ENCODE data around the gene CEP83. TPM values are rescaled to one million over a fixed set of nuclear protein-coding genes. Genes with fewer than 3 reads are reported as not detected.
"Not testable (repeated sequence)": the region's sequence is repeated elsewhere in the genome, so short reads cannot be mapped to it uniquely, and the experiment has no call there.

CEP83 gene
- total and polyA plus RNA-seq, 2 donors (not counting 1 experiment from before 2014, with no cell fraction given) = 7.8 to 13.5 TPM

- no peak overlapping the region for H3K27ac ChIP-seq (ENCODE audit: insufficient read depth, low read length)
- TF ChIP-seq CTCF (conservative IDR thresholded peaks at IDR 0.05 in 1 of 2, IDR thresholded peaks at IDR 0.05 in 1 of 2; ENCODE audit: low read depth in 1 of 2, low read length in 2 of 2) (no peak), EZH2 (IDR thresholded peaks at IDR 0.05; ENCODE audit: low read length, missing control alignments) (no peak)
- H3K4me3 ChIP-seq (replicated peaks in 1 of 4; ENCODE audit: control extremely low read depth in 1 of 4, insufficient read depth in 1 of 4, low read depth in 3 of 4, low read length in 4 of 4) = no peak overlapping the region
- no peak for DNase-seq (ENCODE audit: low read depth in 2 of 2)
- no peak overlapping the region for H3K9ac ChIP-seq (ENCODE audit: insufficient read depth, low read length)
- no peak overlapping the region for H3K4me2 ChIP-seq (ENCODE audit: extremely low read depth, insufficient read depth, low read length)
- H2AFZ ChIP-seq (ENCODE audit: low read length) = no peak overlapping the region
- H3K79me2 ChIP-seq (ENCODE audit: control insufficient read depth, insufficient read depth, low read length) = no peaks in the 10 kb centered on the region
- no peaks in the 10 kb centered on the region for H4K20me1 ChIP-seq (ENCODE audit: control insufficient read depth, extremely low read depth, insufficient read depth, low read length)
- H3K36me3 ChIP-seq (ENCODE audit: control insufficient read depth, insufficient read depth, low read length) = no peaks in the 10 kb centered on the region
- H3K4me1 ChIP-seq (ENCODE audit: control insufficient read depth, extremely low read depth, insufficient read depth, low read length) = no peaks in the 10 kb centered on the region
- H3K27me3 ChIP-seq (ENCODE audit: control insufficient read depth, insufficient read depth, low read length) = no peaks in the 10 kb centered on the region
- no peaks in the 10 kb centered on the region for H3K9me3 ChIP-seq (ENCODE audit: control insufficient read depth, insufficient read depth, low read depth, low read length)
Measured at GRCh38 chr12:94320109-94320508, 139.6 kb downstream of the CEP83 start.

GRCh38 chr12:94318181-94318580 lies 141.5 kb downstream of the CEP83 start:
- no peaks in the 10 kb centered on the region for H3K79me2 ChIP-seq (ENCODE audit: control insufficient read depth, insufficient read depth, low read length)
- DNase-seq (ENCODE audit: low read depth in 2 of 2) = no peak
- H3K4me2 ChIP-seq (ENCODE audit: extremely low read depth, insufficient read depth, low read length) = no peak overlapping the region
- H3K27ac ChIP-seq (ENCODE audit: insufficient read depth, low read length) = no peak overlapping the region
- no peaks in the 10 kb centered on the region for H3K27me3 ChIP-seq (ENCODE audit: control insufficient read depth, insufficient read depth, low read length)
- TF ChIP-seq EZH2 (IDR thresholded peaks at IDR 0.05; ENCODE audit: low read length, missing control alignments) (no peak), CTCF (conservative IDR thresholded peaks at IDR 0.05 in 1 of 2, IDR thresholded peaks at IDR 0.05 in 1 of 2; ENCODE audit: low read depth in 1 of 2, low read length in 2 of 2) (no peak)
- no peaks in the 10 kb centered on the region for H3K9me3 ChIP-seq (ENCODE audit: control insufficient read depth, insufficient read depth, low read depth, low read length)
- no peak overlapping the region for H2AFZ ChIP-seq (ENCODE audit: low read length)
- H3K36me3 ChIP-seq (ENCODE audit: control insufficient read depth, insufficient read depth, low read length) = no peaks in the 10 kb centered on the region
- H4K20me1 ChIP-seq (ENCODE audit: control insufficient read depth, extremely low read depth, insufficient read depth, low read length) = no peaks in the 10 kb centered on the region
- H3K9ac ChIP-seq (ENCODE audit: insufficient read depth, low read length) = no peak overlapping the region
- H3K4me3 ChIP-seq (replicated peaks in 1 of 4; ENCODE audit: control extremely low read depth in 1 of 4, insufficient read depth in 1 of 4, low read depth in 3 of 4, low read length in 4 of 4) = no peak overlapping the region
- H3K4me1 ChIP-seq (ENCODE audit: control insufficient read depth, extremely low read depth, insufficient read depth, low read length) = no peaks in the 10 kb centered on the region

GRCh38 chr12:94316600-94316999 lies 143.1 kb downstream of the CEP83 start:
- not testable (repeated sequence) for H3K27ac ChIP-seq (ENCODE audit: insufficient read depth, low read length); H2AFZ ChIP-seq (ENCODE audit: low read length); H3K9ac ChIP-seq (ENCODE audit: insufficient read depth, low read length); H3K4me1 ChIP-seq (ENCODE audit: control insufficient read depth, extremely low read depth, insufficient read depth, low read length); DNase-seq (ENCODE audit: low read depth in 2 of 2); H3K9me3 ChIP-seq (ENCODE audit: control insufficient read depth, insufficient read depth, low read depth, low read length); H3K4me3 ChIP-seq (replicated peaks in 1 of 4; ENCODE audit: control extremely low read depth in 1 of 4, insufficient read depth in 1 of 4, low read depth in 3 of 4, low read length in 4 of 4); H3K79me2 ChIP-seq (ENCODE audit: control insufficient read depth, insufficient read depth, low read length); H3K4me2 ChIP-seq (ENCODE audit: extremely low read depth, insufficient read depth, low read length); H3K36me3 ChIP-seq (ENCODE audit: control insufficient read depth, insufficient read depth, low read length); H4K20me1 ChIP-seq (ENCODE audit: control insufficient read depth, extremely low read depth, insufficient read depth, low read length); H3K27me3 ChIP-seq (ENCODE audit: control insufficient read depth, insufficient read depth, low read length)

Data from fibroblast of lung (primary cell).